GM19035 (cell line): ENCODE data around the gene MBD1.
A peak's percentile ranks its signal among the peaks of the same experiment; 100 is the strongest.
"Not testable (repeated sequence)": the region's sequence is repeated elsewhere in the genome, so short reads cannot be mapped to it uniquely, and the experiment has no call there.

Experiments
- ATAC-seq: cut with Tn5 transposase; IDR thresholded peaks from one replicate; pipeline ENCODE4 v1.9.1; 2021; ENCODE audit not compliant: unreplicated experiment

MBD1 gene

GRCh38 chr18:50281295-50281971 is at the start of gene MBD1:
MBD1 (minus strand) TSS chr18:50281523; CDS start chr18:50279992, 1,531 bp downstream.
- ATAC-seq: peak; percentile 92

- no peak for ATAC-seq
Observed at GRCh38 chr18:50330176-50330575, 48.9 kb upstream of the MBD1 start.

GRCh38 chr18:50327983-50328382 is 46.7 kb upstream of the MBD1 start:
- no peak for ATAC-seq

GRCh38 chr18:50320719-50321118 is 39.4 kb upstream of the MBD1 start:
- ATAC-seq: peak; percentile 77

- ATAC-seq: peak; percentile 75
Observed at GRCh38 chr18:50315100-50315871, 34.0 kb upstream of the MBD1 start.

GRCh38 chr18:50313873-50314460 is 32.6 kb upstream of the MBD1 start:
- no peak for ATAC-seq

- peak; percentile 26 for ATAC-seq
Observed at GRCh38 chr18:50313031-50313607, 31.8 kb upstream of the MBD1 start.

GRCh38 chr18:50312296-50313030 is 31.1 kb upstream of the MBD1 start:
- ATAC-seq: peak; percentile 61

- ATAC-seq: no peak
Observed at GRCh38 chr18:50311650-50312049, 30.3 kb upstream of the MBD1 start.

- ATAC-seq: no peak
Observed at GRCh38 chr18:50310080-50310479, 28.8 kb upstream of the MBD1 start.

- ATAC-seq: not testable (repeated sequence)
Observed at GRCh38 chr18:50308851-50309250, 27.5 kb upstream of the MBD1 start.

GRCh38 chr18:50307738-50308470 is 26.6 kb upstream of the MBD1 start:
- peak; percentile 90 for ATAC-seq

GRCh38 chr18:50307400-50307737 is 26.0 kb upstream of the MBD1 start:
- ATAC-seq: no peak

GRCh38 chr18:50306944-50307343 is 25.6 kb upstream of the MBD1 start:
- ATAC-seq: no peak

- ATAC-seq: no peak
Observed at GRCh38 chr18:50301074-50301473, 19.8 kb upstream of the MBD1 start.

- ATAC-seq: no peak
Observed at GRCh38 chr18:50299626-50300388, 18.5 kb upstream of the MBD1 start.

GRCh38 chr18:50298443-50299284 is 17.3 kb upstream of the MBD1 start:
- ATAC-seq: no peak

GRCh38 chr18:50297621-50298442 is 16.5 kb upstream of the MBD1 start:
- peak; percentile 100 for ATAC-seq
